Measurements from ENCODE around the gene PLPPR5. TPM values are rescaled to one million over a fixed set of nuclear protein-coding genes. Genes with fewer than 3 reads are reported as not detected.

PLPPR5 gene
- total and polyA plus RNA-seq, 2 of the 8 experiments (the other 6 are each of a cell fraction or from before 2014, with no cell fraction given), result 1.9 to 5.6 TPM

DNA sequence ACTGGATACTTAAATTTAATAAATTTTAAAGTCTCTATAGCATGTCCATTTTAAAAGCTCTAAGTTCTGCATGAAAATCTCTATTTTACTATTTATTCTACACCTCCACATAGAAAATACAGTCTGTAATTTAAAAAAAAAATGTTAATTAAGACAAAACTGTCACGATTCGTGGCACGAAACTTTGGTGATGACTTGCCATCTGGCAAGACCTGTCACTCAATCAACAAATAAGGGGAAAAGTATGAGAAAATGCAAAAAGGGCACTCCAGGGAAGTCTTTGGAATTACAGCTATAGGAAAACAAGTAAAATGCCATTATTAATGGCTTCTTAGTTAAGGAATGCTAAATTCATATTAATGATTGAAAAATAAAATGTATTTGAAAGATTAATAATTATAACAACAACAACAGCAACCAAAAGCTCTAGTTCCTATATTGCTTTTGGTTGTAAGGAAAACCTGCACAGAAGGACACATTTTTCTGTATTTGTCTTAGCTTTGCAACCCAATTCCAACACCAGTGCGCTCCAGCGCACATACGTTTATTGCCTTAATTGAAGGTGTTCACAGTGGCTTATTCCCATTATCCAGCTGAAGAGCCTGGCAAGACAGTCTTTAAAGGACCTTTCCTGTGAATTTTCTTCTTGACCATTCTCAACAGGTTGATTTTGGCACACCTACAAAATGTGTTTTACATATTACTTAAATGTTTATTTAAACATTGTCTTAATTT is 107.8 kb downstream of the PLPPR5 start:
- Histone ChIP-seq H2BK12ac (ENCODE audit: low read depth, low read length) (no peak overlapping the region), H3K23me2 (ENCODE audit: low read depth, low read length) (no peaks in the 10 kb centered on the region), H3K27me3 (replicated peaks in 1 of 4; ENCODE audit: control insufficient read depth in 3 of 4, extremely low read depth in 1 of 4, insufficient read depth in 3 of 4, low read length in 3 of 4) (no peaks in the 10 kb centered on the region), H3K23ac (ENCODE audit: insufficient read length) (no peak overlapping the region), H3K9me3 (ENCODE audit: insufficient read depth in 2 of 2, low read depth in 1 of 2, low read length in 1 of 2) (no peaks in the 10 kb centered on the region), H3K36me3 (ENCODE audit: control insufficient read depth in 2 of 4, insufficient read depth in 4 of 4, low read length in 3 of 4) (no peaks in the 10 kb centered on the region), H3K79me1 (ENCODE audit: low read depth, low read length) (no peaks in the 10 kb centered on the region), H2BK20ac (ENCODE audit: low read length) (no peak overlapping the region), H3K4me3 (ENCODE audit: extremely low read depth in 1 of 4, insufficient read depth in 2 of 4, low read depth in 3 of 4, low read length in 4 of 4) (no peak overlapping the region), H2AK5ac (ENCODE audit: low read depth, low read length) (no peak overlapping the region), H3K4me1 (replicated peaks in 1 of 4; ENCODE audit: control insufficient read depth in 3 of 4, insufficient read depth in 4 of 4, low read length in 3 of 4) (no peaks in the 10 kb centered on the region), H3K56ac (replicated peaks; ENCODE audit: insufficient read length, low read depth, low read length) (no peak overlapping the region), H4K91ac (replicated peaks; ENCODE audit: insufficient read length, low read length) (no peak overlapping the region), H3K4me2 (ENCODE audit: insufficient read depth in 1 of 2, low read depth in 2 of 2, low read length in 2 of 2) (no peak overlapping the region), H2BK120ac (replicated peaks; ENCODE audit: low read depth, low read length) (no peak overlapping the region), H2AFZ (ENCODE audit: low read length) (no peak overlapping the region), H3K79me2 (ENCODE audit: control insufficient read depth in 1 of 2, insufficient read depth in 2 of 2, low read length in 2 of 2) (no peaks in the 10 kb centered on the region), H3K27ac (ENCODE audit: low read depth, low read length) (no peak overlapping the region), H4K5ac (ENCODE audit: insufficient read length, low read depth, low read length) (no peak overlapping the region), H4K8ac (ENCODE audit: extremely low read depth, insufficient read depth, low read length) (no peak overlapping the region), H2BK5ac (ENCODE audit: low read depth, low read length) (no peak overlapping the region), H3K18ac (ENCODE audit: extremely low read depth, low read length) (no peak overlapping the region), H3K14ac (ENCODE audit: insufficient read length) (no peak overlapping the region), H4K20me1 (replicated peaks in 1 of 2; ENCODE audit: control insufficient read depth in 1 of 2, insufficient read depth in 2 of 2, low read length in 2 of 2) (no peaks in the 10 kb centered on the region), H3K9ac (replicated peaks in 1 of 4; ENCODE audit: extremely low read depth in 1 of 4, low read depth in 3 of 4, low read length in 3 of 4) (peak overlapping the region in 1 of 4 experiments; percentile 8; a peak in 1 of 7 replicates), H2BK15ac (ENCODE audit: low read length) (no peak overlapping the region), H3K4ac (replicated peaks; ENCODE audit: insufficient read length, low read depth, low read length) (no peak overlapping the region)
- ChIA-PET POLR2A (ENCODE audit: partially characterized antibody) (interaction anchor here (0.8 kb wide), 1 partner anchor 11 kb away, joined by 3 read pairs; no protein-coding TSS in a partner anchor), CTCF (ENCODE audit: partially characterized antibody) (interaction anchor here (0.6 to 1.3 kb wide), 4 partner anchors 9 to 641 kb away, joined by 3 to 4 read pairs (median 4); no protein-coding TSS in a partner anchor)
- 94% methylated on average over 6 of the region's 6 CpGs; no CpG with 5 or more reads in 1 of the 2 experiments for WGBS, 2 experiments (ENCODE audit: extremely low coverage in 1 of 2, insufficient coverage in 1 of 2, insufficient read length in 1 of 2, insufficient replicate concordance in 2 of 2, low coverage in 1 of 2, low lambda C conversion rate in 2 of 2, missing lambda C conversion rate in 1 of 2)
- no peak for TF ChIP-seq TBP (IDR thresholded peaks at IDR 0.05; ENCODE audit: low read depth, low read length)
- TF ChIP-seq SP4 (IDR thresholded peaks at IDR 0.05; ENCODE audit: low read length), result no peak
- no peak for TF ChIP-seq ATF2 (IDR thresholded peaks at IDR 0.05; ENCODE audit: low read length)
- TF ChIP-seq CTBP2 (IDR thresholded peaks at IDR 0.05; ENCODE audit: borderline replicate concordance, insufficient read depth, insufficient read length, low read length), result no peak
- FAIRE-seq (no peak), DNase-seq (ENCODE audit: low read depth in 1 of 2, low spot score in 2 of 2) (no peak)
